ENCODE data around the gene ZNF28.
"Not testable (repeated sequence)": the region's sequence is repeated elsewhere in the genome, so short reads cannot be mapped to it uniquely, and the experiment has no call there.

The ZNF28 gene
- total RNA-seq = 6.4 to 28.9 (median 18.1) reads per million in 3 experiments

GRCh38 chr19:52821204-52821960 lies at the start of gene ZNF28:
Gene ZNF28 (minus strand): TSS chr19:52821633. CDS start chr19:52817958, 3,675 bp downstream.
- DNase-seq = peak; percentile 46

GRCh38 chr19:52868031-52868430 lies 46.6 kb upstream of the ZNF28 start:
- DNase-seq = not testable (repeated sequence)

GRCh38 chr19:52857378-52858191 lies 36.2 kb upstream of the ZNF28 start, which contains the start of gene ZNF468:
Gene ZNF468 (minus strand): TSS chr19:52857619. CDS start chr19:52854272, 3,347 bp downstream.
- peak; percentile 78 for DNase-seq

- DNase-seq = not testable (repeated sequence)
These were observed 35.3 kb upstream of the ZNF28 start for GRCh38 chr19:52856540-52857377.

GRCh38 chr19:52847352-52847751 lies 25.9 kb upstream of the ZNF28 start:
- DNase-seq = not testable (repeated sequence)

- DNase-seq = not testable (repeated sequence)
These were observed 19.5 kb upstream of the ZNF28 start for GRCh38 chr19:52840825-52841465.

- not testable (repeated sequence) for DNase-seq
These were observed 12.9 kb upstream of the ZNF28 start for GRCh38 chr19:52834289-52834688.

- not testable (repeated sequence) for DNase-seq
These were observed 12.1 kb upstream of the ZNF28 start for GRCh38 chr19:52833541-52833940.

GRCh38 chr19:52829866-52830265 lies 8.4 kb upstream of the ZNF28 start:
- not testable (repeated sequence) for DNase-seq

GRCh38 chr19:52825765-52826164 lies 4.3 kb upstream of the ZNF28 start:
- no peak for DNase-seq

- DNase-seq = no peak
These were observed 2.2 kb upstream of the ZNF28 start for GRCh38 chr19:52823676-52824075.

- DNase-seq = peak; percentile 3
These were observed 795 bp downstream of the ZNF28 start for GRCh38 chr19:52820472-52821203.

GRCh38 chr19:52809801-52810200 lies 11.6 kb downstream of the ZNF28 start:
- no peak for DNase-seq

- DNase-seq = not testable (repeated sequence)
These were observed 21.3 kb downstream of the ZNF28 start for GRCh38 chr19:52799950-52800640.

GRCh38 chr19:52789440-52789839 lies 32.0 kb downstream of the ZNF28 start:
- DNase-seq = no peak

GRCh38 chr19:52786464-52787354 lies 34.7 kb downstream of the ZNF28 start, which contains the start of gene ZNF600:
Gene ZNF600 (minus strand): TSS chr19:52786791. CDS start chr19:52778888, 7,903 bp downstream.
- DNase-seq = peak; percentile 61

- DNase-seq = no peak
These were observed 35.4 kb downstream of the ZNF28 start for GRCh38 chr19:52786078-52786463.

- DNase-seq = no peak
These were observed 35.9 kb downstream of the ZNF28 start for GRCh38 chr19:52785506-52785905.

- DNase-seq = not testable (repeated sequence)
These were observed 38.6 kb downstream of the ZNF28 start for GRCh38 chr19:52782864-52783263.

- DNase-seq = peak; percentile 6
These were observed 42.6 kb downstream of the ZNF28 start for GRCh38 chr19:52778811-52779210.

Data from central memory CD4-positive, alpha-beta T cell (primary cell).